Kidney epithelial cell (primary cell): ENCODE data around the gene IER3IP1. TPM values are rescaled to one million over a fixed set of nuclear protein-coding genes. Genes with fewer than 3 reads are reported as not detected.

Experiments
- DNase-seq: peaks from one replicate; pipeline ENCODE4 v3.0.0-alpha.2; 2010; ENCODE audit warnings: low read depth
- H3K27me3 ChIP-seq: 2 replicates; pipeline ENCODE4 v1.6.0; 2011; ENCODE audit warnings: low read length; ENCODE audit not compliant: control insufficient read depth, insufficient read depth
- H3K36me3 ChIP-seq: 2 replicates; pipeline ENCODE4 v1.5.1; 2011; ENCODE audit warnings: low read length; ENCODE audit not compliant: control insufficient read depth, insufficient read depth
- H3K4me3 ChIP-seq: 2 replicates; pipeline ENCODE4 v1.5.1; 2011; ENCODE audit warnings: low read depth, mild to moderate bottlenecking, control low read depth, low read length
- CTCF ChIP-seq: IDR thresholded peaks from 2 replicates; pipeline ENCODE4 v1.5.1; 2011; ENCODE audit warnings: mild to moderate bottlenecking, moderate library complexity, low read length, control low read depth, inconsistent platforms; ENCODE audit not compliant: insufficient read depth, poor library complexity, severe bottlenecking
- total RNA-seq: library from RNA; depleted of rRNA; stranded (reverse); fragments of >200 nt; gene quantifications from 2 replicates; pipeline ENCODE4 v1.2.3, GENCODE V29; 2015

The IER3IP1 gene
- total RNA-seq, 1 donor from 2014 or later: 16.2 TPM

- H3K36me3 ChIP-seq: no peaks in the 10 kb centered on the region
Measured at GRCh38 chr18:47113796-47114540, 62.2 kb downstream of the IER3IP1 start.

GRCh38 chr18:47110492-47111274 is 65.5 kb downstream of the IER3IP1 start:
- H3K27me3 ChIP-seq: no peaks in the 10 kb centered on the region
- no peaks in the 10 kb centered on the region for H3K36me3 ChIP-seq
- no peak for DNase-seq
- TF ChIP-seq CTCF: no peak
- no peak overlapping the region for H3K4me3 ChIP-seq

More at GRCh38 chr18:47113796-47114540, 62.2 kb downstream of the IER3IP1 start:
- TF ChIP-seq CTCF: no peak
- no peak for DNase-seq
- no peak overlapping the region for H3K4me3 ChIP-seq
- no peaks in the 10 kb centered on the region for H3K27me3 ChIP-seq

GRCh38 chr18:47109720-47110119 is 66.4 kb downstream of the IER3IP1 start:
- Histone ChIP-seq H3K4me3 (no peak overlapping the region), H3K36me3 (no peaks in the 10 kb centered on the region), H3K27me3 (no peaks in the 10 kb centered on the region)
- no peak for DNase-seq
- no peak for TF ChIP-seq CTCF

DNA sequence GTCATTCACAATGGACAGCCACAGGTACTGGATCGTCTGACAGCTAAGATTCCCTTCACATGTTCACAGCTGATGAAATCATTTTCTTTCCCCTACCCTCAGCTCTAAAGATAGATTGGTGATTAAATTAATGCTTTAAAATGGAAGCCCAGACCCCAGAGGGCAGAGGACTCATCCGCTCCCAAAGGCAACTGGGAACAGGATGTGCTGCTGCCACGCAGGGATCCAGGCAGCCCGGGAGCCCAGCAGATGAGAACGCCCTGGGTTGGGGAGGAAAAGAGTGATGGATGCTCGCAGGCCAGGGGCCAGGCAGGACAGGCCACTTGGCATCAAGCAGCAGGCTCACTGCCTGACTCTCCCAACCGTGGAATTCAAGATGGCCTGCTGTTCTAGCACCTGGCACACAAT is 67.2 kb downstream of the IER3IP1 start:
- H3K36me3 ChIP-seq: no peaks in the 10 kb centered on the region
- no peak for DNase-seq

DNA sequence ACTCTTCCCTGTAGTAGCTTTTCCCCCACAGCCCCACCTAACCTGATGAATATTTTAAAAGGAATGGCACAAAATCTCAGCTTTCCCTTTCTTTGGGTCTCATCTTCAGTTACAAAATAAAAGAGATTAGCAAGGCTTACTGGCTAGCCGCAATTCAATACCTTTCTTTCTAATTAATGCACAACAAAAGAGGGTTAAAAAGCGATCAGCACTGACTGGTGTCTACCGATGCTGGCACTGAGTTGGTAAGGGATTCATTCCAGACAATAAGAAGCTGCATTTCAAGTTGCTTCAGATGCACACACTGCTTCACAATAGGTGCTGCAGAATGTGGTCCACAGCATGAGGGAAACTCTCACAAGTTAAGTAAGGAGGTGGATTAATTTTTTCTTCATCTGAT is 67.8 kb downstream of the IER3IP1 start:
- DNase-seq: no peak
- H3K4me3 ChIP-seq: no peak overlapping the region
- no peaks in the 10 kb centered on the region for H3K36me3 ChIP-seq
- H3K27me3 ChIP-seq: no peaks in the 10 kb centered on the region
- TF ChIP-seq CTCF: no peak

More for the DNA sequence above, 67.2 kb downstream of the IER3IP1 start:
- no peaks in the 10 kb centered on the region for H3K27me3 ChIP-seq
- TF ChIP-seq CTCF: no peak
- H3K4me3 ChIP-seq: no peak overlapping the region

Other genes with a start within 250 kb of the IER3IP1 start
- gene ELOA2, start 140.7 kb downstream of the IER3IP1 start, total RNA-seq: not detected in 2 replicates
- gene HDHD2, start 25.9 kb downstream of the IER3IP1 start, total RNA-seq: 15.5 and 21.4 TPM in 2 replicates
- gene SKOR2, start 75.3 kb upstream of the IER3IP1 start, total RNA-seq: not detected in 2 replicates